AML-193 (cell line): ENCODE data around the gene NHSL1.
"Not testable (repeated sequence)": the region's sequence is repeated elsewhere in the genome, so short reads cannot be mapped to it uniquely, and the experiment has no call there.

Source experiments
- DNase-seq, 2 experiments: peaks; one replicate each; lab custom pipeline; 2025; lab: John Stamatoyannopoulos, UW

Gene NHSL1

DNA sequence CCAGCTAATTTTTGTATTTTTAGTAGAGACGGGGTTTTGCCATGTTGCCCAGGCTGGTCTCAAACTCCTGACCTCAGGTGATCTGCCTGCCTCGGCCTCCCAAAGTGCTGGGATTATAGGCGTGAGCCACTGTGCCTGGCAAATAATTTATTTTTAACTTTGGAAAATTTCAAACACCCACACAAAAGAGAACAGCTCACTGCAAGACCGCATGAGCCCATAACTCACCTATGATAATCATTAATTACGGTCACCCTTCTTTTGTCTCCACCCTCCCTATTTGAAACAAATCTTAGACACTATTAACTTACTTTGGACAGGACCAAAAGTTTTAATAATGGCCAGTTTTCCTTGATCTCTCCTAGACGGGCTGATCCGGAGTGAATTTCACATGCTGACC is 74.0 kb downstream of the NHSL1 start:
- not testable (repeated sequence) for DNase-seq

DNA sequence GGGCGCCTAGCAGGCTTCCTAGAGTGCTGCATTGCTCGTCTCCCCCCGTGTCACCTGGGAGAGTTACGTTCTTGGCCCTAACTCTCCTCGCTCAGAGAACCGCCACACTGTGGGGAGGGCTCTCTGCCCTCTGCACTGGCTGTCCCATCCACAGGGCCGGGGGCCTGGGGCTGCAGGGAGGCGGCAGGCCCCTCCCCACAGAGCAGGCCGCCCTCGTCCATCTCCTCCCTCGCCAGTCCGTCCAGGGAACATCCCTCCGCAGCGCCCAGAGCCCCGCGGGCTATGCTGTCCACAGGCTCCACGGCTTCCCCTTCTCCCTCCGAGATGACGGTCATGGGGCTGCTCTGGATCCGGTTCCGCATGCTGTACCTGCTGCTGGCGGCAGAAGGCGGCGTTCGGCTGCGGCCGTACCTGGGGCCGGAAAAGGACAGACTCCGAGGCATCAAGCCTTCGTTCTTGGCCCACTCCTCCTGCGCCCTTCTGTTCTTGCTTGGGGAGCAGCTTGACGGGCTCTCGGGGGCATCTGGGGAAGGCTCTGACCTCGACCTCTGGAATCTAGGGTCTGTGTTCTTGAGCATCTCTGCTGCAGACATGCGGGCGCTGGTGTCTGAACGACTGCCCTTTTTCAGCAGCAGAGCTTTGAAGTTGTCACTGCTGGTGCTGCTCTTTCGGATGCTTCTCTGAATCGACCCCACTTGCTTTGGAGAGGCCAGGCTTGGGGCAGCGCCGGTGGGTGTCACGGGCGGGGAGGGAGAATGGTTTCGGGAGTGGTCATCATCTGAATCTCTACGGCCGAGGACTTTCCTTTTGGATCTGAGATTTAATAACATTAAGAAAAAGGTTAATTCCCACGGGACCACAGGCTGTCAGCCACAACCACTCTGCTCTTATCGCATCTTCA is 75.0 kb downstream of the NHSL1 start:
- no peak for DNase-seq

DNA sequence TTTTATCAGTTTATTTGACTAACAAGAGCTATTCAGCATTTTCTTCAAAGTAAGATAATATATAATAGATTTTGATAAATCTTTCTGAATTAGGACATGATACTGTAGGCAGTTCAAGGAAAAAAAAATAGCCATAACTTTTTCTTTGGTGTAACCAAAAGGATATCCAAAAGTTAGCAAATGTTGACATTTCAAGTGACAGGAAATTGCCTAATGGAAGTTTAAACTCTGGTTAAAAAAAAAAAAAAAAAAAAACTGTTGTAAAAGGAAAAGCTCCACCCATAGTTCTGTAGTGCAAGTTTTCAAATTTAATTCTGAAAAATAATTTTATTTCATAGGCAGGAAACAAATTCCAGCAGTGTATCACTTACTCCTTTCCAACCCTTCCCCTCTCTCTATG is 76.4 kb downstream of the NHSL1 start:
- peak; percentile 75 to 83 for DNase-seq

DNA sequence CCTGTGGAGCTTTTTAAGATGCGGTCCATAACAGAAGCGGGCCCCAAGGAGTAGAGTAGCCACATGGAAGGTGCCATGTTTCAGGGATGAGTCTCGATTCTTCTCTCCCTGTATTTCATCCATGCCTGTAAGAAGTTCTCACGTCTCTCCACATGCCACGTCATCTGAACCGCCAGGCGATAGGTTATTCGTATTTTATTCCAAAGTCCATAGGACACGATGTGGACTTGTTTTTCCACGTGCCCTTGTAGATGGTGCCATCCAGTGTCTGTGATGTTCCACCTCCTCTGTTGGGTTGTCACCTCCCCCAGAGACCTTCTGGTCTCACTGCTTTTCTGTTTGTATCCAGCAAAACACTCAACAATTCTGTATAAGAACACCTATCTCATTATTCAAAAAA is 77.7 kb downstream of the NHSL1 start:
- DNase-seq, result no peak

DNA sequence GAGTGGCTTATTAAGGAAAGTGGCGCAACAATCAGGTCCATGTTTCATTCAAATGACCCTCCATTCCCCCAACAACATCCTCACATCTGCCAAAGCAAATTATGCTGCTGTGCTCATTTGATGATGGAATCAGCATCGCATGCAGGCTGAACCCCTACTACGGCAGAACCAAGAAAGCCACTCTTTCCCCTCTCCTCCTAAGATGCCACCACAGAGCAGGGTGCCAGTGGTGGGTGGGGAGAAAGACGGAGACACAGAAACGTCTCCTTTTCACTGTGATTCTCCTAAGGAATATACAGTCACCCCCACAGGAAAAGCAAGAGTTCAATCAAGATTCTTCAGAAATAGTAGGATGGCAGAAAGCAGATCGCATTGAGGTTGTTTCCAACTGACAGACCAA is 78.2 kb downstream of the NHSL1 start:
- no peak for DNase-seq

DNA sequence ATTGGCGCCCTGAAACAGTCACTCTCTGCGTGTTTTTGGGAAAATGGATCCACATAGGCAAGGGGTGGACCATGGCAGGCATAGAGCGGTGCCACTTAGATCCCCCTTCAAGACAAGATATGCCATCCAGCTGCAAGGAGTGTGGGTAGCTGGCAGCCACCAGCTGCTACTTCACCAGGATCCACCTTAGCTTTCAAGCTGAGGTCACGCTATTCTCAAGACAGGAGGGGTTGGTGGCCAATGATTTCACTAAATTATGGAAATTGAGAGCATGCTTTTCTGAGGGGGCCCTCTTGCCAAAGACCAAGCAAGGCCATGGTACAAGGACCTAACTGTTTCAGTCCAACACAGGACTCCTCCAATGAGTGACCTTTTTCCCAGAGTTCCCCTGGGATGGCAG is 78.9 kb downstream of the NHSL1 start:
- DNase-seq, result no peak

DNA sequence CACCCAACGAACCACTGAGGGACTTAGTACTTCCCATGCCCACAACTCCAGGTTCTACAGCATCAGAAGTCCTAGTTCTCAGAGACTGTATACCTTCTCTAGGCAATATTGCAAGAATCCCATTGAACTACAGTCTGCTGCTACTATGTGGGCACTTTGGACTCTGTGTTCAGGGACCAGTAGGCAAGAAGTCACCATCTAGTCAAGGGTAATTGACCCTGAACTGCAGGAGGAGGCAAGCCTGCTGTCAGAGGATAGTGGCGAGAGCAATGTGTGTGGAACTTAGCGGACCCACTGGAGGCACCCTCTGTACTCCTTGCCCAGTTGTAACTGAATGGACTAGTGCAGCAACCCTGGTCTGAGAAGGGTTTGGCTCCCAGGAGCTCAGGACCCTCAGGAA is 79.5 kb downstream of the NHSL1 start:
- no peak for DNase-seq

DNA sequence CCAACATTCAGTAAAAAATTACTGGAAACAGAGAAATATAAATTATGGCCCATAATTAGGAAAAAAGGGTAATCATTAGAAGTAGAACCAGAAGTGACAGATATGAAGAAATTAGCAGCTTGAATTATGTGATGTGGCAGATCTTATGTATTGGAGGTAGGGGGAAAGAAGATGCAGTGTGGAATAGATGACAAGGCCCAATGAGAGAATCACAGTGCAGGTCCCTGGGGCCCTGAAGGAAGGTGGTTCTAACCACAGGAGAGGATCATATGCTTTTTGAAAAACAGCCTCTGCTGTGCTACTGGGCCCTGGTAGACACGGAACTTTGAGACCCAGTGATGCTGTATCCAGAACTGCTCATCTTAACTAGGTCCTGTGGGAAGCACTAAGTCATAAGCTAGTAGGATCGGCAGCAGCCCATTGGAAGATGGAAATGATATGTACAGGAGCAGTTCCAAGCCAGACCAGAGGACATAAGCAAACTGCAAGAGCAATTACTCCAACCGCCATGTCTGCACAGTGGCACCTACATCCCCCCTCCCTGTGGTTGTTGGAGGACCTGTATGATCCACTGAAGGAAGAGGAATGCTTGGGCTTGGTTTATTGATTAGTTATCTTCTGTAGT is 81.1 kb downstream of the NHSL1 start:
- no peak for DNase-seq

DNA sequence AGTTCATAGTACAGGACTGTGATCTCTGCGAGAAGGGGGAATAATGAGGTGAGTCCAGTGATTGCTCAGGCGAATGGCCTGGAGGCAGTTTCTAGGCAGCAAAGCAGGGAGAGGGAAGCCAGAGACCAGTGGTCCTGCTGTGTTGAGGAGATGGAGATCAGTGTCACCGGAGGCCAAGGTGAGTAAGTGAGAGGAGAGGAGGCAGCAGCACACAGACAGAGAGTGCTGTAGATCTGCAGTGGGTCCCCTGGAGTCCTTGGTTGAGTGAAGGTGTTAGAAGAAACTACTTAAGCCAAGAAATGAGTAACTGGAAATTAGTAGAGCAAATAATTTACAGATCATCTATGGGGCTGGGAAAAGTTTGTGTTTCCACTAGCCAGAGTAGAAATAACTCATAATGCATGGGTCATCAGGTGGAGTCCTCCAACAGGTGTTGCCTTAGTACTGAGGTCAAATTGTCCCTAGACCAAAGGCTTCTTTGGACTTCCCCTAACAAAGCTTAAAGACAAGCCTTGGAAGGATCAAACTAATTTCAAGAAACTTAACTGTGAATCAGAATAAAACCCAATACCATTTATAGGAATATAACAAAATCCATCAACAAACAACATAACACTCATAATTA is 81.7 kb downstream of the NHSL1 start:
- DNase-seq, result no peak

DNA sequence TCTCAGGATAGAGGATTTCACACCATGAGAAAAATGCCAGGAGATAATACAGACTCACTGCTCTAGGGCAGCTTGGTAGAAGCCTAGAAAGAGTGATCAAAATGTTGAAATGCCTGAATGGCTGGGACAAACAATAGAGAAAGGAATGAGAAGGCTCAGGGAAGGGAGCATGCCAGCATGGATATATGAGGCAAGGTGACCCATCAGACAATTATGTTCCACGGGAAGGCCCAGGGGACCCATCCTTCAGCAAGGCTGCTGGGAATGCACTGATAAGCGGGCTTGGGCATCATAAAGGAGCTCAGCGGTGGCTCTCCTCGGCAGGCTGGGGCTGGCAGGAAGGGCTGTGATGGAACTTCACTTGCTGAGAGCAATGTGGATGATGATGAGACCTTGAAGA is 83.1 kb downstream of the NHSL1 start:
- DNase-seq, result no peak

DNA sequence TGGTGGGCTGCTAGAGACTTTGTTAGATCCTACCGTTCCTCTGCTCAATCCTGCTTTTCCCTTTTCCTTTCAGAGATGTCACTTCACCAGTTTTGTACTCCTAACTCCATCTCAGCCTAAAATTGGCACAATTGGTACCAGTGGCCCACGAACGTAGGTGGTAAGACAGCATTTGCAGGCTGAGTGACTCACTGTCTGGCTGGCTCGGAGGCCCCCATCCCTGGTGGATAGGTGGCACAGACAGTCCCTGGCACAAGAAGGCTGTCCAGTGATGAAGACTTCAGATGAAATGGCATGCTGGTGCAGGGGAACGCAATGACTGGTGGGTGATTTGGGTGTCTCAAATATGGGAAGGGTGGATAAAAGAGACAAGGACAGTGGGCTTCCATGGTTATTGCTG is 84.2 kb downstream of the NHSL1 start:
- no peak for DNase-seq

DNA sequence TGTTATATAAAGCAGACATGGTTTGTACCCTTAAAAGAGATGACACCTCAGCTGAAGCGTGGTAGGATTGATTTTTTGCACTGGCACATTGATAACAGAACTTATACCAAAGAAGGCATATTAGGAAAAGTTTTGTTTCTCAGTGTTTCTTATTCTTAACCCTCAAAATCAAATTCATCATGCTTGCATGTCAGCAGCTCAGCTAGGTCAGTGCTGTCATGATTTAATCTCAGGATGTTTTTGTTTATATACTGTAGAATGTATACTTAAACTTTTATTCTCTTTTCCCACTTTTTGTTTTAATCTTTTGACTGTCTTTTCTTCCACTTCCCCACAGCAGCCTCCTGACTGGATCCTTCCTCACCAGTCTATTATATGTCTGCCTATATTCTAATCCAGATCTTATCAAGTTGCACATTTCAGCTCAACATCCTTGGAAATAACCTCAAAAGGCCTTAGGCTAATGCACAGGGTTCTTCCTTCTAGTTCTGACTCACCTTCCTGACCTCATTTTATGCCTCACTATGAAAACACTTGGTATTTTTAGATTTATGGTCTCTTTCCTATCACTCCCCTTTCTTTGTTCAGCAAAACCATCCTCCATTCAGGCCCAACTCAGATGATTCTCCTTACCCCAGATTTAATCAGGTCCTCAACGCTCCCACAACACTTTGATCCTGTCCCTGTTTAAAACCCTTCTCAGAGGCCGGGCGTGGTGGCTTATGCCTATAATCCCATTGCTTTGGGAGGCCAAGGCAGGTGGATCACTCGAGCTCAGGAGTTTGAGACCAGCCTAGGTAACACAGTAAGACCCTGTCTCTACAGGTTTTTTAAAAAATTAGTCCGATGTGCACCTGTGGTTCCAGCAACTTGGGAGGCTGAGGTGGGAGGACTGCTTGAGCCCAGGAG is 88.1 kb downstream of the NHSL1 start:
- peak; percentile 13 to 22 for DNase-seq

DNA sequence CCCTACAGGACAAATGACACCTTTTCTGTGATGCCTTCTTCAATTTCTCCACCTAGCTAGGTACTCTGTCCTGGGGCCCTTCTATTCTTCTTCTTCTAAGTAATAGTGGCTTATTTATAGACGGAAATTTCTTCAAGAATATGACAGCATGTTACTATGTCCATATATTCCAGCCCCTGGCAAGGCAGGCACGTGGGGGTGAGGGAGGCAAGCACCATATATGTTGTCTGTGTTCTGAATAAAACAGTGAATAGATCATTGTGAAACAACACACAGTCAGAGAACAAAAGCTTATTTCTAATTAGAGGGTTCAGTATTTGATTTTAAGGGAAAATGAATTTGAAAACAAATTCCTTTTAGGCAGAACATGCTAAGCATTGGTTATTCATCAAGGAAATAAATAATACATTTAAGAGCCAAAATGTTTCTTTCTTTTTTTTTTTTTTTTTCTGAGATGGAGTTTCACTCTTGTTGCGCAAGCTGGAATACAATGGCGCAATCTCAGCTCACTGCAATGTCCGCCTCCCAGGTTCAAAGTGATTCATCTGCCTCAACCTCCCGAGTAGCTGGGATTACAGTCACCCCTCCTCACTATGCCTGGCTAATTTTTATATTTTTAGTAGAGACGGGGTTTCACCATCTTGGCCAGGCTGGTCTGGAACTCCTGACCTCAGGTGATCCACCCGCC is 89.1 kb downstream of the NHSL1 start:
- peak in 1 of 2 experiments; percentile 32 for DNase-seq

DNA sequence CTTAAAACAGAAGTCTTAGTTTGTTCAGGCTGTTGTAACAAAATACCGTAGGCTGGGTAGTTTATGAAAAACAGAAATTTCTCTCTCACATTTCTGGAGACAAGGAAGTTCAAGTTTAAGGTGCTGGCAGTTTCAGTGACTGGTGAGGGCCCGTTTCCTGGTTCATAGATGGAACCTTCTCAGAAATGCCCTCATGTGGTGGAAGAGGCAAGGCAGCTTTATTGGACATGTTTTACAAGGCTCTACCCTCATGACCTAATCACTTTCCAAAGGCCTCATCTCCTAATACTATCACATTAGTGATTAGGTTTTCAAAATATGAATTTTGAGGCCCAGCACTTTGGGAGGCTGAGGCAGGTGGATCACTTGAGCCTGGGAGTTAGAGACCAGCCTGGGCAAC is 92.9 kb downstream of the NHSL1 start:
- peak; percentile 75 to 82 for DNase-seq

DNA sequence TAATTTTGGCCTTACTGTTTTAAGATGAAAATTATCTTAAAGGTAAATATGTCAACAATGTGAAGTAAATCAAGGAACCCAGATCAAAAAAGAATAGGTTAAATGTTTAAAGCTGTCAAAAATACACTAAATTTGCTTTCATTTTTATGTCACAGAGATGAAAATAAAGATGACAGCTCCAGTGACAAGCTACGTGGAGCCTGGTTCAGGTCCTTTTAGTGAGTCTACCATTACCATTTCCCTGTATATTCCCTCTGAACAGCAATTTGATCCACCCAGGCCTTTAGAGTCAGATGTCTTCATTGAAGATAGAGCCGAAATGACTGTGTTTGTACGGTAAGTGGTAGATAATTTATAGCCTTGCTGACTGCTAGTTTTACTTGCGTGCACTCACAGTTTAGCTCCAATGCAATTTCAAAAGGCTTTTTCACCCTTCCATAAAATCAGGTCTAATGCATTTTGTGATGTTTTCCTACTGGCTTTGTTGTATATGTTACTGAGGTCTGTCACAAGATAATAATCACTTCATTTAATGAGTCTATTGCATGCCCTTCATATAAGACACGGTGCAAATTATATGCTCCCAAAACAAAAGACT is 93.4 kb downstream of the NHSL1 start:
- no peak for DNase-seq

DNA sequence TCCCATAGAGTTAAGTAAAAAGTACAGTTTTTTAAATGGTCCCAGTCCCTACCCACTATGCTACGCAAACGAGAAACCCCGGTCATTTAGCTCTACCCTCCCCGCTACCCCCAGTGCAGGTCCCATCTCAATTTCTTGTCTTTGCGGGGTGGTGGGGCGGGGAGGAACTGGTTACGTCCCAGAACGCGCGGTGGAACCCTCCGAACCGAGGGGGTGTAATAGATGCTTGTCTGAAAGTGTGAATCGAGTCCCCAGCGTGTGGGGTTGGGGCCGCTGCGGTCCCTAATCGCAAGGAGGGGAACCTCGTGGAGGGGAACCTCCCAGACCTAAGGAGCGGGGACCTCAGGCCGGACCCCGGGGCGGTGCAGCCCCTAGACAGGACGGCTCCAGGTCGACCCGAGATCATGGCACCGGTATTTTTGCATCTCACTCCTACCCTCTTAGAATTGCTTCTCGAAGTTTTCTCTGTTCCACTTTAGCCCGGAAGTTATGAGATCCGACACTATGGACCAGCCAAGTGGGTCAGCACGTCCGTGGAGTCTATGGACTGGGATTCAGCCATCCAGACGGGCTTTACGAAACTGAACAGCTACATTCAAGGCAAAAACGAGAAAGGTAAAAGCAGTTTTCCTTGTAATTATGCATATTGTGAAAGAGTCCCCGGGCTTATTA is 94.5 kb downstream of the NHSL1 start:
- peak in 1 of 2 experiments; percentile 20 for DNase-seq

DNA sequence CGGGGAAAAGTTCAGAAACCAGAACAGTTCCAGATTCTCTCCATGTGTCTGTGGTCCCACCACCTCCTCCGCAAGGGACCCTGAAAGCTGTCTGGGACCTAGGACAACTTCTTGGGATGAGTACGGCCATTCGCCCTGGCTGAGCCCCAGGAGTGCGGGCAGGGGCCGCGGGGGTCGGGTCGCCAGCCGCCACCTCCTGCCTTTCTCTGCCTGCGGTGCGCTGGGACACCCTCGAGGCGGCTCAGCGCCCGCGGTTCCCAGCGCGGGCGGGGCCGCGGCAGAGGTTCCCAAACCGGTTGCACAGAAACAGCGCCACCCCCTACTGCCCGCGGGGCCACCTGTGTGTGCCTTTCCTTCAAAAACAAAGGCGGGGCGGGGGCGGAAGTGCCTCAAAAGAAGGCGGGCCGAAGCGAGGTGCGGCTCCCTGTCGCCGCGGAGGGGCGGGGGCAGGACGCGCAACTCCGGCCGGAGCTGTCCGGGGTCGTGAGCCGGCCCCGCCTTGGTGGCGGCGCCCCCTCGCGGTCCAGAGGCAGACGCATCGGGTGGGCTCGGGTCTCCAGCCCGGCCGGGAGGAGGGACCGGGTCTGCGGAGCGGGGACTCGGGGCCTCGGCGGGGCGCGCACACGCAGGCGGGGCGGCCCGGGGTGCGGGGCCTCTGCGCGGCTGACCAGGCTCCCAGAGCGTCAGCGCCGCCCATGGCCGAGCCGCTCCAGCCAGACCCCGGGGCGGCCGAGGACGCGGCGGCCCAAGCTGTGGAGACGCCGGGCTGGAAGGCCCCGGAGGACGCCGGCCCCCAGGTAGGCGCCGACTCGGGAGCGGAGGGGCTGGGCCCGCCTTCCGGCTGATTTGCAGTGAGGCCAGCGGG is 95.3 kb downstream of the NHSL1 start, which contains the start of gene HEBP2:
HEBP2 (plus strand) TSS at position 423 of the 865 bp plus-strand sequence; CDS start at position 696, 273 bp downstream.
- peak; percentile 94 to 96 for DNase-seq

DNA sequence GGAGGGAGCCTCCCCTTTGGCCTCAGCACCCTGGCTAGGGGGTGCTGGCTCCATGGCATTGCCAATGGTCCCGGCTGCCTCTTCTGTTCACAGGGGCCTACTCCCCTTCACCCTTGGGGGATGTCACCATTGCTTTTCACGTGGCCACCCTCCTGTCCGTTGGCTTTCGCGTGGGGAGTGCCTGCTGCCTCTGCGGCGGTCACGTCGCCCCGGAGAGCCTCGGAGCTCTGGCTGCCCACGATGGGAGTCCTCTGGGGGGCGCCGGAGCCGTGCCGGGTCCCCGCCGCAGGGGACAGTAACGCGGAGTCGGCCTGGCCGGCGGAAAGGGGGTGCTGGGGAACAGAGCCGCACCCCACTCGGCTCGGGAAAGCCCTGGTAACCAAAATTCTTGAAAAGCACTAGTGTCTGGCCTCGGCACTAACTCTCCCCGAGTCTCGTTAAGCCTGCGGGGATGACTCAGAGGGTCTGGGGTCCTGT is 95.9 kb downstream of the NHSL1 start:
- peak; percentile 59 for DNase-seq

DNA sequence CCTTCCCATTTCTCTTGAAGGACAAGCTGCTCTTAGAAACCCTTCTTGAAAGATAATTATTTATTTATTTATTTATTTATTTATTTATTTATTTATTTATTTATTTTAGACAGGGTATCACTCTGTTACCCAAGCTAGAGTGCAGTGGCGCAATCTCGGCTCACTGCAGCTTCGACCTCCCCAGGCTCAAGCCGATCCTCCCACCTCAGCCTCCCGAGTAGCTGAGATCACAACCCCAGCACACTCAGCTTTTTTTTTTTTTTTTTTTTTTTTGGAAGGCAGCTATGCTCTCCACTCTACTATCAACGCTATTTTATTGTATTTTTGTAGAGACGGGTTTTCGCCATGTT is 96.5 kb downstream of the NHSL1 start:
- no peak for DNase-seq
